Peyer's patch (tissue), 4 donors: ENCODE measurements around the gene HOXC4. TPM values are rescaled to one million over a fixed set of nuclear protein-coding genes. Genes with fewer than 3 reads are reported as not detected.

Experiments used
- DNase-seq, 3 donors: peaks; one replicate each; pipeline ENCODE4 v3.0.0-alpha.2; 2017 to 2019
- H3K27ac ChIP-seq, 4 donors: fragments of 200-600 bp; sonication (generic); one replicate each; pipeline ENCODE4 v1.5.1; 2016 to 2019
- H3K27me3 ChIP-seq, 2 donors: fragments of 200-600 bp; sonication (generic); one replicate each; pipeline ENCODE4 v1.5.1; 2019
- H3K36me3 ChIP-seq, 3 donors: fragments of 200-600 bp; sonication (generic); one replicate each; pipeline ENCODE4 v1.5.1; 2016 to 2019
- H3K4me1 ChIP-seq, 4 donors: fragments of 200-600 bp; sonication (generic); one replicate each; pipeline ENCODE4 v1.5.1; 2016 to 2019
- H3K4me3 ChIP-seq, 4 donors: fragments of 200-600 bp; sonication (generic); 1 replicate in 3 of 4; 2 replicates in 1 of 4; pipeline ENCODE4 v1.5.1; 2016 to 2019; ENCODE audit warnings: mild to moderate bottlenecking in 1 of 4
- H3K9me3 ChIP-seq, 4 donors: fragments of 200-600 bp; sonication (generic); one replicate each; pipeline ENCODE4 v1.5.1; 2016 to 2019; ENCODE audit warnings: mild to moderate bottlenecking in 1 of 4
- POLR2A ChIP-seq, 2 donors: fragments of 450-650 bp; IDR thresholded peaks; one replicate each; pipeline ENCODE4 v1.5.1; 2017; ENCODE audit warnings: antibody characterized with exemption in 2 of 2, mild to moderate bottlenecking in 2 of 2, moderate library complexity in 2 of 2
- total RNA-seq, 4 donors: library from RNA; depleted of rRNA; stranded (reverse); fragments of >200 nt; gene quantifications; one replicate each; pipeline ENCODE4 v1.1.0, GENCODE V29; 2016
- TF ChIP-seq, protein P1 (sequence below), 6 experiments: fragments of 450-650 bp in 4 of 6; fragments of 200-600 bp in 2 of 6; sonication (generic) in 1 of 6; IDR thresholded peaks; one replicate each; pipeline ENCODE4 v1.5.1; 2017 to 2019; ENCODE audit warnings: antibody characterized with exemption in 6 of 6, mild to moderate bottlenecking in 3 of 6, moderate library complexity in 1 of 6

Gene HOXC4
- total RNA-seq, 4 donors from 2014 or later, result 1.1 to 8.3 (median 1.8) TPM

DNA sequence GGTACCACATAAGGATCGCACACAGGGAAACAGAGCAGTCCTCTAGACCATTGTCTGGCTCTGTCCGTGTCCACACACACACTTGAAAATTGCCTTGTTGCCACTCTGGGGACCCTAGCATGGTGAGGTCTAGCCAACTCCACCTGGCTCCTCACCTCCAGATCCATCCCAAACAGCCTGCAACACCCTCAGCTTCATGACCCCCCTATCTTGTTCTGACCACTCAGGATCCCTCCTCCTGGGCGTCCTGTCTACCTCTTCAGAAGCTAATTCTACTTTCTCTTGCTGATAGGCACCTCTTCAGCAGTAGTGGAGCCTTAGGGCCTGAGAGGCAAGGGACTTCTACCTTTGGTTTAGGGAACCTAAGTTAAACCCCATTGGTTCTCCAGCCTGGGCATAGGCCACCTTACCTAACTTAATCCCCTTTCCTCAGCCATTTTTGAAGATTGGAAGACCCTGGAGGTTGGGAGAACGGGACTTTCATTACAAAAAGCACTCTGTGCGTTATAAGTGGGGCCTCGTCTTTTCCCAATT, 21.5 kb upstream of the HOXC4 start:
- Histone ChIP-seq H3K27me3 (peaks cover 0 to 13% of the 10 kb centered on the region in 2 donors), H3K36me3 (no peaks in the 10 kb centered on the region), H3K4me1 (peaks cover 0 to 32% (median 9%) of the 10 kb centered on the region in 4 donors)

DNA sequence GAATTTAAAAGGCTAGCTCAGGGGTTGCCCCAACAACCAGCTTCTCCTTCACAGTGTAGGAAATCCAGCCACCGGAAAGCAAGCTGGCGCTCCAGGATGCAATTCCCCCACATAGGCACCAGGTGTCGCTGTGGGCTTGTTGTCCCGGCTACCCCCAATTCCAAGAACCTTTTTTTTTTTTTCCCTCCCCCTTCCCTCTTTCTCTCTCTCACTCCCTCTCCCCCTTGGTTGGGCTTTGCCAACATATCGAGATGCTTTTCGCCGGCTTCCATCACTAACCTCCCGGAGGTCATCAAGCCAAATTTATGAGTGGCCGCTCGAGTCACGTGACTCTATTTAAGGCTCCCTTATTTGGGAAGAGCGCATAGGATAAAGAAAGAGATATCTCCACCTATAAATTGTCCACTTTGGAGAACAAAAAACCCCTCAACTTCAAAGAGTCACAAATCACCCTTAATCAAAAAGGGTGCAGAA, 21.0 kb upstream of the HOXC4 start, which contains the start of gene HOXC5:
Gene HOXC5 (plus strand): TSS at position 424 of the 474 bp plus-strand sequence. CDS start 73 bp downstream, outside the sequence.
- Histone ChIP-seq H3K36me3 (no peaks in the 10 kb centered on the region), H3K27ac (peak within 1 kb of the TSS in 3 of 4 donors; percentile 55 to 94 (median 83)), H3K9me3 (peaks cover 0 to 4% (median 0%) of the 10 kb centered on the region in 4 donors), H3K4me3 (peak within 1 kb of the TSS; percentile 23 to 43 (median 40)), H3K27me3 (peaks cover 0 to 13% of the 10 kb centered on the region in 2 donors), H3K4me1 (peaks cover 0 to 32% (median 9%) of the 10 kb centered on the region in 4 donors)
- peak; percentile 50 to 85 (median 70) for DNase-seq
- TF ChIP-seq POLR2A (IDR thresholded peaks at IDR 0.05), result no peak
- TF ChIP-seq, protein P1, sequence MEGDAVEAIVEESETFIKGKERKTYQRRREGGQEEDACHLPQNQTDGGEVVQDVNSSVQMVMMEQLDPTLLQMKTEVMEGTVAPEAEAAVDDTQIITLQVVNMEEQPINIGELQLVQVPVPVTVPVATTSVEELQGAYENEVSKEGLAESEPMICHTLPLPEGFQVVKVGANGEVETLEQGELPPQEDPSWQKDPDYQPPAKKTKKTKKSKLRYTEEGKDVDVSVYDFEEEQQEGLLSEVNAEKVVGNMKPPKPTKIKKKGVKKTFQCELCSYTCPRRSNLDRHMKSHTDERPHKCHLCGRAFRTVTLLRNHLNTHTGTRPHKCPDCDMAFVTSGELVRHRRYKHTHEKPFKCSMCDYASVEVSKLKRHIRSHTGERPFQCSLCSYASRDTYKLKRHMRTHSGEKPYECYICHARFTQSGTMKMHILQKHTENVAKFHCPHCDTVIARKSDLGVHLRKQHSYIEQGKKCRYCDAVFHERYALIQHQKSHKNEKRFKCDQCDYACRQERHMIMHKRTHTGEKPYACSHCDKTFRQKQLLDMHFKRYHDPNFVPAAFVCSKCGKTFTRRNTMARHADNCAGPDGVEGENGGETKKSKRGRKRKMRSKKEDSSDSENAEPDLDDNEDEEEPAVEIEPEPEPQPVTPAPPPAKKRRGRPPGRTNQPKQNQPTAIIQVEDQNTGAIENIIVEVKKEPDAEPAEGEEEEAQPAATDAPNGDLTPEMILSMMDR (IDR thresholded peaks at IDR 0.05), result peak; percentile 73 to 94 (median 87)

More for the DNA sequence above, 21.5 kb upstream of the HOXC4 start:
- DNase-seq, result no peak
- peak overlapping the region in 1 of 4 donors; percentile 41 for H3K4me3 ChIP-seq
- TF ChIP-seq, protein P1 (IDR thresholded peaks at IDR 0.05), result no peak
- peaks cover 0 to 4% (median 0%) of the 10 kb centered on the region in 4 donors for H3K9me3 ChIP-seq
- peak overlapping the region in 3 of 4 donors; percentile 18 to 94 (median 83) for H3K27ac ChIP-seq

DNA sequence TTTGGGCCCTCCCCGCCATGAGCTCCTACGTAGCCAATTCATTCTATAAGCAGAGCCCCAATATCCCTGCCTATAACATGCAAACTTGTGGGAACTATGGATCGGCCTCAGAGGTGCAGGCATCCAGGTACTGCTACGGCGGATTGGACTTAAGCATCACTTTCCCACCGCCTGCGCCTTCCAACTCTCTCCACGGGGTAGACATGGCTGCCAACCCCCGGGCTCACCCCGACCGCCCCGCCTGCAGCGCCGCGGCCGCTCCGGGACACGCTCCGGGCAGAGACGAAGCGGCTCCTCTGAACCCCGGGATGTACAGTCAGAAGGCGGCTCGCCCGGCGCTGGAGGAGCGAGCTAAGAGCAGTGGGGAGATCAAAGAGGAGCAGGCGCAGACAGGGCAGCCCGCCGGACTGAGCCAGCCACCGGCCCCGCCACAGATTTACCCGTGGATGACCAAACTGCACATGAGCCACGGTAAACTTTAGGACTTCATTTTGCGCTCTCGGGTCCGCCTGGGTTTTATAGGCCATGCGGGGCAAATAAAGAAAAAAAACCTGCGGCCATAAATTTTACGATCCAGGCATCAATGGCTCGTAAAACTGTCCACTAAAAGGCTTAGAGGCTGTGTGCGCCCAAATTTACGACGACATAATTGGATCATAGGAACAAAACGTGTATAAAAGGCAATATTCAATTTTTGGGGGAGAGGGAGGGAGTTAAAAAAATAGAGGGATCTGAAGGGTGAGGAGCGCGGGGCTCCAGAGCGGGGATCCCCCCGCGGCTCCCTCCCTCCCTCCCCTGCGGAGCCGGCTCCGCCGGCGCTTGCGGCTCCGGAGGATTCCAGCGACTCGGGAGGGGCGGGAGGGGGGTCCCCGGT, 20.3 kb upstream of the HOXC4 start:
- TF ChIP-seq POLR2A (IDR thresholded peaks at IDR 0.05), result no peak
- TF ChIP-seq, protein P1 (IDR thresholded peaks at IDR 0.05), result no peak
- Histone ChIP-seq H3K4me1 (peaks cover 0 to 35% (median 9%) of the 10 kb centered on the region in 4 donors), H3K27me3 (peaks cover 0 to 13% of the 10 kb centered on the region in 2 donors), H3K9me3 (peaks cover 0 to 4% (median 0%) of the 10 kb centered on the region in 4 donors), H3K4me3 (peak overlapping the region; percentile 23 to 43 (median 40)), H3K36me3 (no peaks in the 10 kb centered on the region), H3K27ac (peak overlapping the region in 3 of 4 donors; percentile 55 to 94 (median 55))
- peak in 1 of 3 donors; percentile 62 for DNase-seq

DNA sequence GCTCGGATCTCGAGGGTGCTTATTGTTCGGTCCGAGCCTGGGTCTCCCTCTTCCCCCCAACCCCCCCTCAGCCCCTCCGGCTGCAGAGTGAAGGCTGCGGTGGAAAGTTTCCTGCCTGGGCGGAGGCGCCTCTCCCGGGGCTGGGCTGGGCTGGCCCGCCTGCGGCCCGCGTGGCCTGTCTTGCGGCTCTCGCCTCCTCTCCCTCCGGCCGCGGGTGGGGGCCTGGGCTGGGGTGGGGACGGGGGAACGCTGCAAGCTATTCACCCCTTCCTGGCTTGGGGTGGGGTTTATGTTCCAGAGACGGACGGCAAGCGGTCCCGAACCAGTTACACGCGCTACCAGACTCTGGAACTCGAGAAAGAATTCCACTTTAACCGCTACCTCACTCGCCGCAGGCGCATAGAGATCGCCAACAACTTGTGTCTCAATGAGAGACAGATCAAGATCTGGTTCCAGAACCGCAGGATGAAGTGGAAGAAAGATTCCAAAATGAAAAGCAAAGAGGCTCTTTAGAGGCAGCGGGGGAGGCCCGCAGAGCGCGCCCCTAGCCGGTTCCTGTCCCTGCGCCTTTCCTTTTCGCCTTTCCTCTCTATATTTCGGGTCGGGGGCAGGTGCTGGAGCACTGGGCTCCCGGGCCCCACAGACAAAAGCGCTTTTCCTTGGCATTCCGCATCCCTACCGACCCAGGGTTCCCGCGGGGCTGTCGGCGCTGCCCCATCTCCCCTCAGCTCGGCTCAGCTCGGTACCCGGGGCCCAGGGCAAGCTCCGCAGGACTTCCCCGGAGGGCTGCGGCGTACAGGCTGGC, 19.5 kb upstream of the HOXC4 start:
- Histone ChIP-seq H3K27me3 (peaks cover 0 to 13% of the 10 kb centered on the region in 2 donors), H3K36me3 (no peaks in the 10 kb centered on the region), H3K9me3 (peaks cover 0 to 4% (median 0%) of the 10 kb centered on the region in 4 donors), H3K4me1 (peaks cover 0 to 36% (median 9%) of the 10 kb centered on the region in 4 donors), H3K27ac (peak overlapping the region in 3 of 4 donors; percentile 28 to 94 (median 55)), H3K4me3 (peak overlapping the region; percentile 23 to 43 (median 40))
- TF ChIP-seq, protein P1 (IDR thresholded peaks at IDR 0.05), result no peak
- no peak for TF ChIP-seq POLR2A (IDR thresholded peaks at IDR 0.05)
- DNase-seq, result peak in 1 of 3 donors; percentile 53
